Measurements from ENCODE around the gene WWOX.
A peak's percentile ranks its signal among the peaks of the same experiment; 100 is the strongest.

Gene WWOX

DNA sequence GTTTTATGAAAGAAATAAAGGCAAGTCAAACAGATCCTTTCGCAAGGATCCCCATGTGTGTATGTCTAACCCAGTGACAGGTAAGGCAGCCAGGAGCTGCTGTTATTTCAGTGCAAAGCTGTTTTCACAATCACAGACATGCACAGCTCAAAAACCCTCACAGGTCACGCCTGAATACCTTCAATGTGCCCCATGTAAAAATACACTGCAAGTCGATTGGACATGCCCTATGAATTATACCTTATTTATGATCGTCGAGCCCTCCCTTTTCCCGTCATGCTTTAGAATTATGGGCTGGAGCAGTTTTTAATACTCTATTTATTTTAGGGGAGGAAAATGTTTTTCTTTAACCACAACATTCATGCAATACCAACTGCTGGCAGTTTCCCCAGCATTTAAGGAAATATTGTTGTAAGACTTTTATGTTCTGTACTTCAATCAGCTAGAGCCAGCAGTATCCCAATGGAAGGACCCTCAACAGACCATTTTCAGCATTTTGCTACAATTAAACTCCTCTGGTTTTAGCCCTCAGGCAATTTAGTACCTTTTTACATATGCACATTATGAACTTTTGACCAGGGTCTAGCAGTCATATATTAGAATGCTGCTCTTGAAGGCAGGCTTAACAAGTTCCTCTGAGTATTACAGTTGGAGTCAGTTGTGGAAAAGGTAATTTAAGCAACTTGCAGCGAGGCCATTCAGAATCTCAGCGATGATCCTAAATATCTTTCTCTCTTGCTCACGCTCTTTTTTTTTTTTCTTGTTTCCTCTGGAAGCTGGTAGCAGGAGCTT, 362.2 kb downstream of the WWOX start:
- no peaks in the 10 kb centered on the region for H3K36me3 ChIP-seq
- TF ChIP-seq, protein P1, sequence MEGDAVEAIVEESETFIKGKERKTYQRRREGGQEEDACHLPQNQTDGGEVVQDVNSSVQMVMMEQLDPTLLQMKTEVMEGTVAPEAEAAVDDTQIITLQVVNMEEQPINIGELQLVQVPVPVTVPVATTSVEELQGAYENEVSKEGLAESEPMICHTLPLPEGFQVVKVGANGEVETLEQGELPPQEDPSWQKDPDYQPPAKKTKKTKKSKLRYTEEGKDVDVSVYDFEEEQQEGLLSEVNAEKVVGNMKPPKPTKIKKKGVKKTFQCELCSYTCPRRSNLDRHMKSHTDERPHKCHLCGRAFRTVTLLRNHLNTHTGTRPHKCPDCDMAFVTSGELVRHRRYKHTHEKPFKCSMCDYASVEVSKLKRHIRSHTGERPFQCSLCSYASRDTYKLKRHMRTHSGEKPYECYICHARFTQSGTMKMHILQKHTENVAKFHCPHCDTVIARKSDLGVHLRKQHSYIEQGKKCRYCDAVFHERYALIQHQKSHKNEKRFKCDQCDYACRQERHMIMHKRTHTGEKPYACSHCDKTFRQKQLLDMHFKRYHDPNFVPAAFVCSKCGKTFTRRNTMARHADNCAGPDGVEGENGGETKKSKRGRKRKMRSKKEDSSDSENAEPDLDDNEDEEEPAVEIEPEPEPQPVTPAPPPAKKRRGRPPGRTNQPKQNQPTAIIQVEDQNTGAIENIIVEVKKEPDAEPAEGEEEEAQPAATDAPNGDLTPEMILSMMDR (IDR thresholded peaks at IDR 0.05): no peak
- no peaks in the 10 kb centered on the region for H3K27me3 ChIP-seq
- intact Hi-C loops (cut with DNase I; ENCODE audit: low total_unique reads): no loop called here
- peak overlapping the region; percentile 23 for H3K4me3 ChIP-seq
- H3K9me3 ChIP-seq: no peaks in the 10 kb centered on the region
- peaks cover 0 to 38% (median 20%) of the 10 kb centered on the region in 4 donors for H3K4me1 ChIP-seq
- H3K27ac ChIP-seq: peak overlapping the region in 1 of 2 donors; percentile 10
- no peak for DNase-seq

DNA sequence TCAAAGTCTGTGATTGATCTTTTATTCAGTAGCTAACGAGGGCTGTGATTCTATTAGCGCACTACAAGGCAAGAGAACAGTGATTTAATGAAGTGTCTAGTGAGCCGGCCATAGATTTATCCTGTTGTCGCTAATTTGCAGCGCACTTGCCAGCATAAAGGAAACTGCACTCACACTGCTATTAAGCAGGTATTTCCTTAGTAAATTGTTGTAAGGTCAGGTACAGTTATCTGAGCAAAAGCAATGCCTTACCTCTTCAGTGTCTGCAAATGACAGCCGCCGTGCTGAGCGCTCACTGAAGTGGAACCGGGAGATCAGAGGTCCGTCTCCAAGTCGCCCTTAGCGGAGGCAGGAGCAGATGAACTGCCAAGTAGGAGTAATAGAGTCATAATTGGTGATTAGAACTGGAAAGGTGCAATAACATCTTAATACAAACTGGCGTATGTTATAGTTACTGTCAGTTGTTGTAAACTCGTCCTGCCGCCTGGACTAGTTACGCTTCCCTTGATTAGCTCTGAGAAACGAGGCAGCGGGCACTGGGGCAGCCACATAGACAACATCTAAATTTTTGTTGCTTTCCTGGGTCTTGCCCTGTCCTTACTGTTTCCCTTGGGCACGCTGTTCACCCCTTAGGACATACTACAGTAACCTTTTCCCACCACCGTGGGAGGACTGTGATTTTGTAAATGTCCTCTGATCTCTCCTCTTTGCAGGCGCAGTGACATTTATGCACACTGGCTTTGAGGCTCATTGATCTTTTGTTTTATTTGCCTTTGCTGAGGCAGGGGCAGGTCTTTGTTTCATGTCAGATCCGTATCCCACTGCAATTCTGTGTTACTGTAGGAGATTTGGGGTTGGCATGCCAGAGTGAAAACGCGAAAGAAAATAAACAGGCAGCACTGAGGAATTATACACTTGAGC, 363.1 kb downstream of the WWOX start:
- intact Hi-C loops (cut with DNase I; ENCODE audit: low total_unique reads): no loop called here
- Histone ChIP-seq H3K4me1 (peaks cover 0 to 38% (median 20%) of the 10 kb centered on the region in 4 donors), H3K27ac (no peak overlapping the region), H3K4me3 (peak overlapping the region; percentile 23), H3K27me3 (no peaks in the 10 kb centered on the region), H3K9me3 (no peaks in the 10 kb centered on the region), H3K36me3 (no peaks in the 10 kb centered on the region)
- no peak for DNase-seq
- TF ChIP-seq, protein P1 (IDR thresholded peaks at IDR 0.05): no peak

DNA sequence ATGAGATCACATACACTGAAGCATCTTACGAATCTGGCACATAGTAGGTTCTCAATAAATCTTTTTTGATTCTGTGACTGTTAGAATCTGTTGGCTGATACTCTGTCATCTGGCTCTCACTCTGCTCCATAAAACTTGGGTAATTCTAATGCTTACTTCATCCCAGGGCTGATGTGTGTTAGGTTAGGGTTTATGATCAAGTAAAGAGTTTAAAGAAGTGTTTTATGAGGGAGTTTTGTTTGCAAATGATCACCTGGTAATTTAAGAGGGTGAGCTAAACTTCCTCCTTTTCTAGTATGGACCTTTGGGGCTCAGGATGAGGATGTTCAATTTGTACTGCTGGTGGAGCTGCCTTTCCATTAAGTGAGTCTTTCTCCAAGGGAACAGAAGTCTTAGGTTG, 364.1 kb downstream of the WWOX start:
- DNase-seq: no peak
- H3K27me3 ChIP-seq: no peaks in the 10 kb centered on the region
- H3K4me3 ChIP-seq: no peak overlapping the region
- intact Hi-C loops (cut with DNase I; ENCODE audit: low total_unique reads): no loop called here
- no peaks in the 10 kb centered on the region for H3K9me3 ChIP-seq
- TF ChIP-seq, protein P1 (IDR thresholded peaks at IDR 0.05): no peak
- no peak overlapping the region for H3K27ac ChIP-seq
- peaks cover 0 to 38% (median 20%) of the 10 kb centered on the region in 4 donors for H3K4me1 ChIP-seq
- no peaks in the 10 kb centered on the region for H3K36me3 ChIP-seq

DNA sequence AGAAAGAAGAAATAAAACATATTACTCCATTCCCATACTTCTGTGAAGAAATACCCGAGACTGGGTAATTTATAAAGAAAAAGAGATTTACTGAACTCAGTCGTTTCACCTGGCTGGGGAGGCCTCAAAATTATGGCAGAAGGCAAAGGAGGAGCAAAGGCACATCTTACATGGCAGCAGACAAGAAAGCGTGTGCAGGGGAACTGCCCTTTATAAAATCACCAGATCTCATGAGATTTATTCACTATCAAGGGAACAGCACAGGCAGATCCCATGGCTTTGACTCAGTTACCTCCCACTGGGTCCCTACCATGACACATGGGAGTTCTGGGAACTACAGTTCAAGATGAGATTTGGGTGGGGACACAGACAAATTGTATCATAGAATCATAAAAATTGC, 365.4 kb downstream of the WWOX start:
- Histone ChIP-seq H3K4me3 (no peak overlapping the region), H3K9me3 (no peaks in the 10 kb centered on the region)
- TF ChIP-seq, protein P1 (IDR thresholded peaks at IDR 0.05): no peak

DNA sequence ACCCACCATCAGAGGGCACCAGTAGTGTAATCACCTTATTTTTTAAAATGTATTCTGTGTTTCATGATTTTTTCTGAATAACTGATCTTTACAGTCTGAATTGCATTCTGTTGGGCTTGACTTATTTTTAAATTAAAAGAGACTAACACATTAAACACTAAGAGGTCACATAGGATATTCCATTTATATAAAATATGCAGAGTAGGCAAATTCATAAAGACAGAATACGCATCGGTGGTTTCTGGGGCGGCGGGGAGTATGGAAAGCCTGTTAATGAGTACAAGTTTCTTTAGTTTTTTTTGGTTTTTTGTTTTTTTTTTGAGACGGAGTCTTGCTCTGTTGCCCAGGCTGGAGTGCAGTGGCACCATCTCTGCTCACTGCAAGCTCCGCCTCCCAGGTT, 366.3 kb downstream of the WWOX start:
- no peaks in the 10 kb centered on the region for H3K27me3 ChIP-seq
- H3K9me3 ChIP-seq: no peaks in the 10 kb centered on the region
- intact Hi-C loops (cut with DNase I; ENCODE audit: low total_unique reads): no loop called here
- no peak overlapping the region for H3K27ac ChIP-seq
- H3K4me1 ChIP-seq: peaks cover 0 to 26% (median 10%) of the 10 kb centered on the region in 4 donors
- DNase-seq: no peak
- no peaks in the 10 kb centered on the region for H3K36me3 ChIP-seq
- TF ChIP-seq, protein P1 (IDR thresholded peaks at IDR 0.05): no peak
- no peak overlapping the region for H3K4me3 ChIP-seq

More for the DNA sequence above, 365.4 kb downstream of the WWOX start:
- H3K27me3 ChIP-seq: no peaks in the 10 kb centered on the region
- H3K36me3 ChIP-seq: no peaks in the 10 kb centered on the region
- intact Hi-C loops (cut with DNase I; ENCODE audit: low total_unique reads): no loop called here
- H3K27ac ChIP-seq: no peak overlapping the region
- DNase-seq: no peak
- peaks cover 0 to 35% (median 18%) of the 10 kb centered on the region in 4 donors for H3K4me1 ChIP-seq

Measured in tibial artery (tissue), 4 donors.